H4 (cell line): ENCODE measurements around the gene PPP1R14B. TPM values are rescaled to one million over a fixed set of nuclear protein-coding genes. Genes with fewer than 3 reads are reported as not detected.
"Not testable (repeated sequence)": the region's sequence is repeated elsewhere in the genome, so short reads cannot be mapped to it uniquely, and the experiment has no call there.

Experiments
- DNase-seq: peaks from one replicate; pipeline ENCODE4 v3.0.0-alpha.2; 2015; ENCODE audit warnings: low spot score
- total RNA-seq: library from RNA; depleted of rRNA; stranded (reverse); fragments of >200 nt; shearing (Covaris generic); gene quantifications from 2 replicates; pipeline ENCODE4 v1.2.3, GENCODE V29; 2014

PPP1R14B gene
- total RNA-seq, 1 experiment from 2014 or later, result 242 TPM

DNA sequence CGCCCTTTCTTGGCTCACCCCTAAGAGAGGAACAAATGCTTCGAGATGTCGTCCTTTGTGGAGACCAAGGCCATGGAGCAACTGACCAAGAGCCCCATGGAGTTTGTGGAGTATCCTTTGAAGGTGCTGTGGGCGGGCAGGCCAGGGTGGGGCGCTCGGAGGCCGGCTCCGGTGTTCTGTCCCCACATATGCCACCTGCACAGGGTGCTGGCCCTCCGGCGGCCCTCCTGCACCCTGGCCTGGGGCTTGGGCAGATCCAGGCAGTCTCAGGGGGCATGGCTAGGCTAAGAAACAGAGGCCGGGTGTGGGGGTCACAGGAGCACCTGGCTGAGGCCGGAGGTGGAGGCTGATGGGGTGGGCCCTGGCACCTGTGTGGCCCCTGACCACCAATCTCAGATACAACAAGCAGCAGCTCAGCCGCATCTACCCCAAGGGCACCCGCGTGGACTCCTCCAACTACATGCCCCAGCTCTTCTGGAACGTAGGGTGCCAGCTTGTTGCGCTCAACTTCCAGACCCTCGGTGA, 14.9 kb upstream of the PPP1R14B start:
- no peak for DNase-seq

DNA sequence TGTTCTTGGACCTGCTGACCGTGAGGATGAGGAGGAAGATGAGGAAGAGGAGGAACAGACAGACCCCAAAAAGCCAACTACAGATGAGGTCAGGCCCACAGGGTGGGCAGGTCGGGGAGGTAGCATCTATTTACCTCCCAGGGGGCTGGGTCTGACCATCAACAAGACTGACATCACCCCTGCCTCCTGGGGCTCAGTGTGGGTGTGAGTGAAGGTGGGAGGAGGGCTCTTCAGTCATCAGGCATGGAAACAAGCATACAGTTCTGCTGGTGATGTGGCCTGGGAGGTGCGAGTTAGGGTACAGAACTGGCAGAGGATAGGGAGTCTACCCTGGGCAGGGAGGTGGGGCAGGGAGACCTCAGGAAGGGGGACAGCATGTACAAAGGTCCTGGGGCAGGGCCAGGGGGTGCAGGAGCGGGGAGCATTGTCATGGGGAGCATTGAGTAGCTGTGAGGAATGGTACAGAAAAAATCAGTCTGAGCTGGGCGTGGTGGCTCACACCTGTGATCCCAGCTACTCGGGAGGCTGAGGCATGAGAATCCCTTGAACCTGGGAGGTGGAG, 13.5 kb upstream of the PPP1R14B start:
- no peak for DNase-seq

DNA sequence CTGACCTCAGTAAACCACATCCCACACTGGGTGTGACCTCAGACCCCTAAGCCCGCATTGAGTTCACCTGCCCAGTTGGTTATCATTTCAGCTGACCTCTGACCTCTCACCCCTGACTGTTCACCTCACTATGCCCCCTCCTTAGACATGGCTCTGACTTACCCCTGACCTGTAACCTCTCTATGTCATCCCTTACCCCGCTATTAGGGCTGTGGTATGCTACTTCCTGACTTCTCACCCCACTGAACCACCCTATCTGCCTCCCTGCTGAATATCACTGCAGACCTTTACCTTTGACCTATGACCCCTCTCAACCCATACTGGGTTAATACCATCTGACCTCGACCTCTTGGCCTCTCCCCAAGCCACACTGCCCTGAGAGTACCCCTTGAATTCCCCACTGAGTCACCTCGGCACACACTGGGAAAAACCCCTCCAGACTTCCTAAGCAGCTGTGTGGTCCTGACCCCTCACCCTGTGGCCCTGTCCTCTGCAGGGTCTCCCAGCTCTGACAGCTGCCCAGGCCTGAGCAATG, 12.9 kb upstream of the PPP1R14B start:
- no peak for DNase-seq

DNA sequence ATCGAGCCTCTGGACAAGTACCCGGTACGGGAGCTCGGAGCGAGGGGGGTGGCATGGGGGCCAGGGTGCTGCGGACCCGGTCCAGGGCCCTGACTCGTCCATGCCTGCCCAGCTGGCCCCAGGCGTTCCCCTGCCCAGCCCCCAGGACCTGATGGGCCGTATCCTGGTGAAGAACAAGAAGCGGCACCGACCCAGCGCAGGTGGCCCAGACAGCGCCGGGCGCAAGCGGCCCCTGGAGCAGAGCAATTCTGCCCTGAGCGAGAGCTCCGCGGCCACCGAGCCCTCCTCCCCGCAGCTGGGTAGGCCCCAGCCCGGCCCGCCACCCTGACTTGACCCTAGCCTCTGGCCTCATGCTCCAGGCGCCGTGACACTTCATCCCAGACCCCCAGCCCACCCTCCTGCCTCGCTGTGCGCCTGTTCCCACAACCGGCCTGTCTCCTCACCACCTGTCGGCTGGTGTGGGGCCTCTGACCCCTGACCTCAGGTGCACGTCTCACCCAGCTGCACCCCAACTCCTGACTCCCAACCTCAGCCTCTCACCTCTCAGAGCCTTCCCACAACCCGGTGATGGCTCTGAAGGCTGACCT, 12.3 kb upstream of the PPP1R14B start:
- DNase-seq, result no peak

DNA sequence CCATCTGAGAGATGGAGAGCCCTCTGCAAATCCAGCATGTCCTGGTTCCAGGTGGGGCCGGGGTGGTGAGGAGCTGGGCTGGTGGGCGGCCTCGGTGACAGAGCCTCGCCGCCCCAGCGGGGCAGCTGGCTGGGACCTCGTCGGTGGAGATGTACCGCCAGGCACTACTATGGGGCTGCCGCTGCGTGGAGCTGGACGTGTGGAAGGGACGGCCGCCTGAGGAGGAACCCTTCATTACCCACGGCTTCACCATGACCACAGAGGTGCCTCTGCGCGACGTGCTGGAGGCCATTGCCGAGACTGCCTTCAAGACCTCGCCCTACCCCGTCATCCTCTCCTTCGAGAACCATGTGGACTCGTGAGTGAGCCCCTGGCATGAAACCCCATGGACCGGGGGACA, 11.6 kb upstream of the PPP1R14B start:
- DNase-seq, result no peak

DNA sequence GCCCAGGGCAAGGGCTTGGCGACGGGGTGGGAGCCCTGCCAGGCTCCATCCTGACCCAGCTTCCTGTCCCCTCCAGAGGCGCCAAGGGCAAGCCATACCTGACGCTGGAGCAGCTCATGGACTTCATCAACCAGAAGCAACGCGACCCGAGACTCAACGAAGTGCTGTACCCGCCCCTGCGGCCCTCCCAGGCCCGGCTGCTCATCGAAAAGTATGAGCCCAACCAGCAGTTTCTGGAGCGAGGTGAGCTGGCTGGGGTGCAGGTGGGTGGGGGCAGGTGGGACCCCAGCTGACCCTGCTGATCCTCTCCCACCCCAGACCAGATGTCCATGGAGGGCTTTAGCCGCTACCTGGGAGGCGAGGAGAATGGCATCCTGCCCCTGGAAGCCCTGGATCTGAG, 9.6 kb upstream of the PPP1R14B start:
- no peak for DNase-seq

DNA sequence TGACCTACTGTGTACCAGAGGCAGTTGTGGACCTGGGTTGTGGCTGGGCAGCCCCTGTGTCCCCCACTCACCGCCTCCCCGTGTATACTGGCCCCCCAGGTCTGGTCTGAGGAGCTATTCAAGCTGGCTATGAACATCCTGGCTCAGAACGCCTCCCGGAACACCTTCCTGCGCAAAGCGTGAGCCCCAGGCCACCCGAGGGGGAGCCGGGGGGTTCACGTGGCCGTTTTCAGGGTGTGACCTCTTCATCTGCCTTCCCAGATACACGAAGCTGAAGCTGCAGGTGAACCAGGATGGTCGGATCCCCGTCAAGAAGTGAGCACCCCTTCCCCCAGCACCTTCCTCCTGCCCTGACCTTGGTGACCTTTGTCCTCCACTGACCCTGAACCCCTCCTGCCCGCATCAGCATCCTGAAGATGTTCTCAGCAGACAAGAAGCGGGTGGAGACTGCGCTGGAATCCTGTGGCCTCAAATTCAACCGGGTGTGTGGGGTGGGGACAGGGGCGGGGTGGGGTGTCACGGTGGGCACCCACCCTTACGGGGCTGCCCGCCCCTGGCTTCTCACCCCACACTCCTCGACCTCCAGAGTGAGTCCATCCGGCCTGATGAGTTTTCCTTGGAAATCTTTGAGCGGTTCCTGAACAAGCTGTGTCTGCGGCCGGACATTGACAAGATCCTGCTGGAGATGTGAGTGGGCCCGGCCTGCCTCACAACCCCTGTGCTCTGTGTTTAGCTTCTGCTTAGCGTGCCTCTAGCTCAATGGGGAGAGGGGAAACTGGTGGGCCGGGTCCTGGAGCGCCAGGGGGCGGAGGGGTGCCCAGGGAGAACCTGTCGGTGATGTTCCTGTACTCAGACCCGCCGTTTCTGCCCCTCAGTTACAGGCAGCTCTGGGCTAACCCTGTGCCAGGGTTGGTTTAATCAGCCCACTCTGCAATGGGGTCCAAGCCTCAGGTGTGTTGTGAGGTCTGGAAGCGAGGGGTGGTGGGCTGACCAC, 8.7 kb upstream of the PPP1R14B start:
- DNase-seq, result no peak

DNA sequence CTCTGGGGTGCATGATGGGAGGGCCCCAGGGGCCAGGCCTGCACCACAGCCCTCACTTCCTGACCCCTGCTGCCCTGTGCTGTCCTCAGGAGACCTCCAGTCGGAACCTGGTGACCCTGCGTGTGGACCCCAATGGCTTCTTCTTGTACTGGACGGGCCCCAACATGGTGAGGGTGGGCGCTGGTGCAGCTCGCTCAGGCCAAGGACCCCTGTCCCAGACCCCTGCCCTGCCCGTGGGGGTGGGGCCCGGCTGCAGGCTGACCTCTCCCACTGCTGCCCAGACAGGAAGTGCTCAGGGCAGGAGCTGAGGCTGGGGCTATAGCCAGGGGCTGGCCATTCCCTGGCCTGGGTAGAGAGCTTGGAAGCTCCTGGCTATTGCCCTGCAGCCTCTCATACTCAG, 7.6 kb upstream of the PPP1R14B start:
- DNase-seq, result no peak

DNA sequence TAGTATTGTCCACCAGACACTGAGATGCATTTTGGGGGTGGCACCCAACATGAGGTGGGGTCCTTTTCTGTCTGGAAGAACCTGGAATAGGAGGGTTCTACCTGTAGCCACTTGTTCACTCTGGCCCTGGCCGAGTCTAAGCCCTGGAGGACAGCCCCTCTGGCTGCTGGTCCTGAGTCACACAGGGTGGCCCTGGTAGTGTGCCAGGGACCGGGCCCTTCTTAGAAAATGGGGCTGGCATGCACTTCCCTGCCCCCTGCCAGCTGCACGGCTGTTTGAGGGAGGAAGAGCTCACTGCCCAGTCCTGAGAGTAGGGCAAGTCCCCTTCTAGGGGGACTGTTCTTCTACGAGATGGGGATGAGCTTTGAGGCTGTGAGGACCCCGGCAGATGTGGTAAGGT, 6.7 kb upstream of the PPP1R14B start:
- DNase-seq, result no peak

DNA sequence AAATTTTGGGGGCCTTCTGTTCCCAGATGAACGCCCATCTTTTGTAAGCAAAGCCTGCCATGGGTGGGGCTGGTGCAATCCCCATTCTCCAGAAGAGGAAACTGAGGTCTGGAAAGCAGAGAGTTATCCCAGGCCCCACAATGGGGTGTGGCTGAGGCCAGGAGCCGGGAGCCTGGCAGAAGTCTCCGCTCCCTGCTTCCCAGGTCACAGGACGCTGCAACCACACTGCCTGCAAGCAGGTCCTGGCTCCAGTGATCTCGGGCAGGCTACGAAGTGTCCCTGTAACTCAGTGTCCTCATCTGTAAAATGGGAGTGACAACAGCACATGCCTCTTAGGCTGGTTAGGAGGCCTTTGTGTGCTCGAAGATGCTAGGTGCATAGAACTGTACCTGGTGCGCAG, 6.3 kb upstream of the PPP1R14B start:
- no peak for DNase-seq

DNA sequence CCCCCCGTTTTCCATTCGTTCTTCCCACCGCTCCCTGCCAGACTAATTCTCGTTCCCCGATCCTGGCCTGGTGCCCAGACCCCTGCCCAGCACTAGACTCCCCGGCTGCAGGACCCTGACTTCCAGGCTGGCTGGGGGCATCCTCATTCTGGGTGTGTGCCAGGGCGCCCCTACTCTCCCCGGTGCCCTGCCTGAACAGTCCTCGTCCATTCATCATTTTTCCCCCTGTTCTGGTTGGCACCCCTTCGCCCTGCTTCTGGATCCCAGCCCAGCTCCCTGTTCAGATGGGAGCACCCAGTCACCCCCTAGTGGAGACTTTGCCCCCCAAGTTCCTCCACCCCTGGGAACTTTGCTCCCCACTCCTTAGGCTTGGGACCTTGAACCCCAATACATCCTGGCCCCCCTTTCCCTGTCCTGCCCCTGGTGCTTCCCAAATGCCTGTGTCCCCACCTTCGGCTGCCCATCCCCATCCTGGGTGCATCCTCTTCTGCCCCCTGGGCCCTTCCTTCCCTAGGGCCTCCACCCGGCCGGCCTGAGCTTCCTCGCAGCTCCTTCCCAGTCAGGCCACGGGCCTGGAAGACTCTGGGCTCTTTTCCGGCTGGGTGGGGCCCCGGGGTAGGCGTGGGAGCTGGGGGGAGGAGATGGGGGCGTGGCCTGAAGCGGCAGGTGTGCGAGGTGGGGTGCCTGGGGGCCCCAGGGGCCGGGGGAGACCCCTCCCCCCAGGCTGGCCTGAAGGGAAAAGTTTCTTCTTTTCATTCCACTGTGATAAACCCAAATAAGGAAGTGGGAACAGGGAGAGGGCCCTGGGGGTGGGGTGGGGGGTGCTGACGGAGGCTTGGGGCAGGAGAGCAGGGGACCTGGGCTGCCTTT, 5.5 kb upstream of the PPP1R14B start:
- DNase-seq, result no peak

DNA sequence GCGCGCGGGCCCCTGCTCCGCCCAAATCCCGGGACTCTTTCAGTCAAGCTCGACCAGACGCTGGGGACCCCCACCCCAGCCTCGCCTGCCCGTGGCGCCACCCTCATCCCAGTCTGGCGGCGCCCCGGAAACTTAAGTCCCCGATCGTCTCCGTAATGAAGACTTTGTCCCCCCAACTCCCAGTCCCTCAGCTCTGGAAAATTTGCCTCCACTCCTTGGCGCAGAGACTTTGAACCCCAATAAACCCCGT, 4.9 kb upstream of the PPP1R14B start:
- DNase-seq, result no peak

DNA sequence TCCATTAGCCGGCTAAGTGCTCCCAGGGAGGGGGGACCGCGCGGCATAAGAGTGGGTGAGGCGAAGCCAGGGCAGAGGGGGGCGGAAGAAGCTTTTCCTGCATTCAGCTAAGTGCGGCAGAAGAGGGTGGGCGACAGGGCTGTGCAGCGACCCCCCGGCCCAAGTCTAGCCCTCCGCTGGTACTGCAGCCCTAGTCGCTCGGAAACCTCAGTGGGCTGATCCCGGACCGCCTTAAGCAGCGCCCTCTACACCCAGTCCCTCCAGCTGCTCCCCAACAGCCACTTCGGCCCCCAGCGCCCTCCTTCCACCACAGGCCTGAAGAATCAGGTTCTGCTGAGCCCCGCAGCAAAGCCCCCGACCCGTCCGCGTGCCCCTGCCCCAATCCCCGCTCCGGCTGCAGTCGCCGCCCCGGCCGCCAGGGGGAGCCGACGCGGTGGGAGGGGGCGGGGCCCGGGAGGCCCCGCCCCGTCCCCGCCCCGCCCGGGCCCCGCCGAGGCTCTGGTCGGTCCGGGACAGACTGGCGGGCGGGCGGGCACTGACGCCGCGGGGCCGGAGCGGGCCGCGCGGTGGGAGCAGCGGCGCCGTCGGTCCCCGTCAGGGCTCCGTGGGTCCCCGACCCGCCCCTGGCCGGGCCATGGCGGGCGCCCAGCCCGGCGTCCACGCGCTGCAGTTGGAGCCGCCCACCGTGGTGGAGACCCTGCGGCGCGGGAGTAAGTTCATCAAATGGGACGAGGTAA, 4.4 kb upstream of the PPP1R14B start, which contains the start of gene PLCB3:
TSS of gene PLCB3 (plus strand) at position 515 of the 737 bp plus-strand sequence. CDS start at position 635, 120 bp downstream.
- no peak for DNase-seq

DNA sequence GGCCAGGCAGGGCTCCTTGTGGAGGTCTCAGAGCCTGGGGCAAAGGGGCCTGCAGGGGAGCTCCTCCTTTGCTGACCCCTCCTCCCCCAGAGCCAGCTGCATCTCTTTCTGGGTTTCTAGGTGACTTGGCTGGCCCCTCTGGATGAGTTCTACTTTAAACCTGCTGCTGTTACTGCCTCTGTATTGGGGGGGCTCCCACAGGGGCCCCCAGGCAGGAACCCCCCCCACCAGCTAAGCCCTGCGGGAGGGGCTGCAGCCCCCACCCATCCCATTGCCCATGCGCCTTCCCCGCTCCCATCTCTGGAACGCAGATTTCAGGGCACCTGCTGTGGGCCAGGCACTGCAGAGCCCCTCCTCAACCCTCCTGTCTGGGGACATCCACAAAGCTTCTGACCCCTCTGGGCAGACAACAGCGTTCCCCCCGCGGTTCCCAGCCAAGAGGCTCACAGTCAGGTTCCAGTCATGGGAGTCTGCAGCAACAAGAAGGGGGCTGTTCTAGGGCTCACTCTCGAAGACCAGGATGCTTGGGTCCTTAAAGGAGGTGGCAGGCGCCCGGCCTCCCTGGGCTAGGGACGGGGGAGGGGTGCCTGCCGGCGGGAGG, 3.8 kb upstream of the PPP1R14B start:
- no peak for DNase-seq

DNA sequence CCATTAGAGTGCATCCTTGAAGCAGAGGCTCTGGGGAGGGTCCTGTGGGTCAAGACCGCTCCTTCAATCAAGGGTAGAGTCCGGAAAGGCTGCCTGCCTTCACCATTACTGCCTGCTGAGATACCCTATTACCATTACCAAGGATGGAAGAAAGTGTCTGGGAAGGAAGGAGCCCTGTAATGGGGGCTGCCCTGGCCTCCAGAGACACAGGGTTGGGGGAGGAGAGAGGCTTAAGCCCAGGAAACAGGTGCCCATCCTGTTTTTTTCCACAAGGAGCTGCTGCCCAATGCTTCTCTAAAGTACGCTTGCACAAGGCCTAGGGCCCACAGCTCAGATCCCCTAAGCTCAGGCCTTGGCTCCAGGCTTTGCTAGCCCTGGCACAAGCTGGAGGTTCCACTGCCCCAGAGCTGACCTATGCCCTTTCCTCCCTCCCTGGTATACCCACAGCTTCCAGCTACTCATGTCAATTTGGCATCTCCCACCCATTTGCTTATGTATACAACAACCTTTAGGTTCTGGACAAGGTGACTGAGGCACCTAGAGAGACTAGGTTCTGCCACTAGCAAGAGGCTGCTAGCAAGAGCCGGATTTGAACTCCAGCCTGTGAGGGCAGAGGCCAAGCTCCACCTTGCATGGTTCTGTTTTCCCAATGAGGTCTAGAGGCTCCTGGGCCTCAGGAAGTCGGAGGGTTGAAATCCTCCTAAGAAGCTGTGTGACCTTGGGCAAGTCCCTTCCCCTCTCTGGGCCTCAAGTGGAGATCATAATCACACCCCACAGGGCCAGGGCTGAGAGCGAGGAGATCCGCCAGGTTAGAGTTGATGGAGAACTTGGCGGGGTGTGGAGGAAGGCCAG, 3.0 kb upstream of the PPP1R14B start:
- DNase-seq, result no peak

DNA sequence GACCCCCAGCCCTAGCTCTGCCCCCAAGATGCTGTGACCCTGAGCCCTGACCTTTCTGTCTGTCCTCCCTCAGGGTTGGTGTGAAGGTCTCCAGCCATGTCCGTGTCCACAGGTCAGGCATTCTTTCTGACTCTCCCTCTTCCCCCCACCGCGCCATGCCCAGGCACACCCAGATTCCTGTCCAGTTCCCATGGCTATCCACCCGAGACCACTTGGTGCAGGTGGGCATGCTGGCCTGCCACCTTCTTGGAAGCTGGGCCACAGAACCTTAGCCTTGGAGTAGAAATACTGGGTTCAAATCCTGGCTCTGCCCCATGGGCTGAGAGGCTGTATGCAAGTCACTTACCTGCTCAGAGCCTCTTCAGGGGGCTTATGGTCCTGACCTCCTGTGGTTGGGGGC, 2.3 kb upstream of the PPP1R14B start:
- DNase-seq, result no peak

DNA sequence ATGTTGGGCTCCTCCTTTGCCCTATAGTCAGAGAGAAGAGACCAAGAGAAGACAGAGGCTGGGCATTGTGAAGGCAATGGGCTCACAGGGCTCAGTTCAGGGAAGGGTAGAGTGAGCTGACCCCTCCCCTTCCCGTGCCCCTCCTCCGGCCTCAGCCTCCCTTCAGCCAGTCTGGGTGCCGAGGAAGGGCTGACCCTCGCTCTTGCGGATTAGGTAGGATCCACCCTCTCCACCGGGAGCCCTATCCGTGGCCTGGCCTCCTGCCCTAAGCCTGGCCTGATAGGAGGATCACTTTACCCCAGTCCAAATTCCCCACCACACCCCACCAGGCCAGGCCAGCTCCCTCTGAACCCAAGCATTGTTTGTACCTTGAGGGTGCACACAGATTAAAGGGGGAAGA, 1.8 kb upstream of the PPP1R14B start:
- no peak for DNase-seq

DNA sequence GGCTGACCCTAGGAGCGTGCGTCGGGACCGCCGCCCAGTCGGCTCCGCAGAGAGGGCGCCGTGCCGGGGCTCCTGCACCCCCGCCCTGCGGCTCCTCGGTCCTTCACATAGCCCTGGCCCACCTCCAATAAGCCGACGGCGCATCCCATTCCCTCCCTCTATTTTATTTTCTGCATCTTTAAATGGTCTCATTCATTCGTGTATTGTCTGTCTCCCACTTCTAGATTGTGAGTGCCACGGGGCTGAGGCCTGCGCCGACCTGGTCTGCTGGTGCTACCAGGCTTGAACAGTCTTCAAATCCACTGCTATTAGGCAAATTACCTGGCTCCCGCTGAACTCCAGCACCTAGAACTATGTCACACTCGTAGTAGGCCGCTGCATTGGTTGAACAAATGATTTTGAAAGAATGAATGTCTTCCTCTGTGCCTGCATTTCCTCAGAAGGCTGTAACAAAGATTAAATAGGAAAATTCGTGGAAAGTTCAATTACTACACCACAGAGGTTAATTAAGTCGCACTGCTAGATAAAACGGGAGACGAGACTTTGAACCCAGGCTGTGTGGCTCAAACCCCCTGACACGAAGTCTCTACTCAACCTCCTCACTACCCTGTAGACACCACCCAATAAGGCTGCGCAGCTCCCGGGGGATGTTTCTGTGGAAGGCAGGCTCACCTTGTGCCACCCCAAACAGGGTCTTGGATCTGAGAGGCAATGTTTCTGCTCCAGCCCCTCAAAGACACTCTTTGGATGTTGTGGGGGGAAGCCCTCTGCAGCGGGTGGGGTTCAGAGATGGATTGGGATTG, 1.2 kb upstream of the PPP1R14B start:
- DNase-seq, result no peak

DNA sequence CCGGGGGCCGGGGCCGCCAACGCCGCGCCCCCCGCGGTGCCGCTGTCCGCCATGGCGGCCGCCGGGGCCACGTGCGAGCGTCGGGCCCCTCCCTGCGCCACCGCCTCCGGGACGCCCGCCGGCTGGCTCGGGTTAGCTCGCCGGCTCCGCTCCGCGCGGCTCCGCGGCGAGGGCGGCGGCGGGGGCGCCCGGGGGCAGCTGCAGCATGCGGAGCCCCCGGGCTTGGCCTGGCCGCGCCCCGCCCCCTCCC, 197 bp downstream of the PPP1R14B start:
- DNase-seq, result not testable (repeated sequence)
